PFSK-1 (cell line): ENCODE data around the gene RSPO4.

Source experiments
- FOXP2 ChIP-seq: optimal IDR thresholded peaks from 2 replicates; pipeline ENCODE3; 2011; ENCODE audit warnings: borderline replicate concordance, control low read depth, inconsistent platforms; ENCODE audit not compliant: insufficient read depth; ENCODE audit errors: extremely low read length, extremely low read depth
- POLR2AphosphoS5 ChIP-seq: IDR thresholded peaks from 2 replicates; pipeline ENCODE4 v1.6.1; 2012; ENCODE audit warnings: low read depth, mild to moderate bottlenecking, control low read depth, low read length, moderate library complexity
- REST ChIP-seq, 2 experiments: IDR thresholded peaks; 2 replicates each; pipeline versions ENCODE4 v1.6.1 to v1.8.0; 2011 to 2012; ENCODE audit warnings: low read depth in 2 of 2, low read length in 2 of 2, control low read depth in 1 of 2, inconsistent platforms in 1 of 2, mild to moderate bottlenecking in 1 of 2, moderate library complexity in 1 of 2; ENCODE audit not compliant: insufficient read depth in 1 of 2
- SIN3A ChIP-seq: IDR thresholded peaks from 2 replicates; pipeline ENCODE4 v1.6.1; 2012; ENCODE audit warnings: mild to moderate bottlenecking, low read length, moderate library complexity, borderline replicate concordance; ENCODE audit not compliant: insufficient read depth
- TAF1 ChIP-seq: IDR thresholded peaks from 2 replicates; pipeline ENCODE4 v1.6.1; 2012; ENCODE audit warnings: low read length, control low read depth, borderline replicate concordance; ENCODE audit not compliant: insufficient read depth

Gene RSPO4

GRCh38 chr20:1022871-1023270 is 20.8 kb upstream of the RSPO4 start:
- TF ChIP-seq TAF1 (no peak), SIN3A (no peak), REST (IDR thresholded peaks at IDR 0.05; ENCODE audit: insufficient read depth in 1 of 2, low read depth in 2 of 2, low read length in 2 of 2) (no peak), POLR2AphosphoS5 (no peak), FOXP2 (no peak)

- no peak for TF ChIP-seq FOXP2
- no peak for TF ChIP-seq TAF1
- TF ChIP-seq REST (IDR thresholded peaks at IDR 0.05; ENCODE audit: insufficient read depth in 1 of 2, low read depth in 2 of 2, low read length in 2 of 2), result no peak
- TF ChIP-seq SIN3A, result no peak
- TF ChIP-seq POLR2AphosphoS5, result no peak
Measured at GRCh38 chr20:1020614-1021013, 18.5 kb upstream of the RSPO4 start.

- TF ChIP-seq POLR2AphosphoS5 (no peak), REST (IDR thresholded peaks at IDR 0.05; ENCODE audit: insufficient read depth in 1 of 2, low read depth in 2 of 2, low read length in 2 of 2) (no peak), SIN3A (no peak), TAF1 (no peak), FOXP2 (no peak)
Measured at GRCh38 chr20:1019344-1019743, 17.2 kb upstream of the RSPO4 start.

GRCh38 chr20:1017677-1018076 is 15.6 kb upstream of the RSPO4 start:
- no peak for TF ChIP-seq SIN3A
- no peak for TF ChIP-seq REST (IDR thresholded peaks at IDR 0.05; ENCODE audit: insufficient read depth in 1 of 2, low read depth in 2 of 2, low read length in 2 of 2)
- no peak for TF ChIP-seq POLR2AphosphoS5
- no peak for TF ChIP-seq FOXP2
- no peak for TF ChIP-seq TAF1

GRCh38 chr20:1015181-1015580 is 13.1 kb upstream of the RSPO4 start:
- no peak for TF ChIP-seq FOXP2
- TF ChIP-seq SIN3A, result no peak
- TF ChIP-seq POLR2AphosphoS5, result no peak
- TF ChIP-seq REST (IDR thresholded peaks at IDR 0.05; ENCODE audit: insufficient read depth in 1 of 2, low read depth in 2 of 2, low read length in 2 of 2), result no peak
- no peak for TF ChIP-seq TAF1
